Gastrocnemius medialis (tissue), 4 donors: Measurements from ENCODE around the gene RNF214. TPM values are rescaled to one million over a fixed set of nuclear protein-coding genes. Genes with fewer than 3 reads are reported as not detected.

Experiments used
- ATAC-seq, 2 donors: fragments of 150-250 bp; one replicate each; pipeline ENCODE4 v1.9.1; 2016
- DNase-seq, 2 donors: peaks; one replicate each; pipeline ENCODE4 v3.0.0-alpha.2; 2019
- H3K27ac ChIP-seq, 4 donors: fragments of 200-600 bp; sonication (generic); 1 replicate in 1 of 4; 2 replicates in 3 of 4; pipeline ENCODE4 v1.5.1; 2016 to 2018; ENCODE audit warnings: mild to moderate bottlenecking in 2 of 4, moderate library complexity in 1 of 4
- H3K27me3 ChIP-seq, 3 donors: fragments of 200-600 bp; sonication (generic) in 2 of 3; 1 replicate in 1 of 3; 2 replicates in 2 of 3; pipeline versions ENCODE4 v1.5.1 to v1.6.0; 2016 to 2019; ENCODE audit warnings: mild to moderate bottlenecking in 1 of 3, moderate library complexity in 1 of 3
- H3K36me3 ChIP-seq, 2 donors: fragments of 200-600 bp; sonication (generic) in 1 of 2; one replicate each; pipeline ENCODE4 v1.5.1; 2017 to 2018
- H3K4me1 ChIP-seq, 2 donors: fragments of 200-600 bp; sonication (generic) in 1 of 2; one replicate each; pipeline ENCODE4 v1.5.1; 2016 to 2017; ENCODE audit warnings: mild to moderate bottlenecking in 2 of 2
- H3K4me3 ChIP-seq, 4 donors: fragments of 200-600 bp; sonication (generic) in 3 of 4; 1 replicate in 1 of 4; 2 replicates in 3 of 4; pipeline ENCODE4 v1.5.1; 2016 to 2019; ENCODE audit warnings: mild to moderate bottlenecking in 2 of 4
- H3K9me3 ChIP-seq, 3 donors: fragments of 200-600 bp; sonication (generic) in 2 of 3; 1 replicate in 1 of 3; 2 replicates in 2 of 3; pipeline ENCODE4 v1.5.1; 2016 to 2019
- CTCF ChIP-seq, 5 experiments: fragments of 450-650 bp in 3 of 5; fragments of 200-600 bp in 2 of 5; sonication (generic) in 2 of 5; IDR thresholded peaks in 4 of 5; conservative IDR thresholded peaks in 1 of 5; 1 replicate in 4 of 5; 2 replicates in 1 of 5; pipeline ENCODE4 v1.5.1; 2016 to 2019; ENCODE audit warnings: antibody characterized with exemption in 5 of 5, mild to moderate bottlenecking in 3 of 5, moderate library complexity in 3 of 5
- POLR2A ChIP-seq, 2 donors: fragments of 450-650 bp; IDR thresholded peaks; one replicate each; pipeline ENCODE4 v1.6.1; 2017; ENCODE audit warnings: antibody characterized with exemption in 2 of 2, mild to moderate bottlenecking in 2 of 2, moderate library complexity in 2 of 2
- in situ Hi-C, 4 donors: fragments of 200-750 bp; cut with MboI; loops; one replicate each; pipeline versions ENCODE4 v1.15.0 to v1.8.0; 2017; ENCODE audit warnings: low sequenced_read_pairs in 4 of 4
- intact Hi-C: fragments of 100-400 bp; cut with DNase I; formaldehyde crosslinking; loops from one replicate; pipeline ENCODE4 v1.15.1; 2023; ENCODE audit warnings: low total_unique reads
- total RNA-seq, 4 donors: library from RNA; depleted of rRNA; stranded (reverse); fragments of >200 nt; gene quantifications; one replicate each; pipeline versions ENCODE4 v1.1.0 to v1.2.3, GENCODE V29; 2016

The RNF214 gene
- total RNA-seq, 4 donors from 2014 or later = 17.1 to 22.7 (median 19.9) TPM

DNA sequence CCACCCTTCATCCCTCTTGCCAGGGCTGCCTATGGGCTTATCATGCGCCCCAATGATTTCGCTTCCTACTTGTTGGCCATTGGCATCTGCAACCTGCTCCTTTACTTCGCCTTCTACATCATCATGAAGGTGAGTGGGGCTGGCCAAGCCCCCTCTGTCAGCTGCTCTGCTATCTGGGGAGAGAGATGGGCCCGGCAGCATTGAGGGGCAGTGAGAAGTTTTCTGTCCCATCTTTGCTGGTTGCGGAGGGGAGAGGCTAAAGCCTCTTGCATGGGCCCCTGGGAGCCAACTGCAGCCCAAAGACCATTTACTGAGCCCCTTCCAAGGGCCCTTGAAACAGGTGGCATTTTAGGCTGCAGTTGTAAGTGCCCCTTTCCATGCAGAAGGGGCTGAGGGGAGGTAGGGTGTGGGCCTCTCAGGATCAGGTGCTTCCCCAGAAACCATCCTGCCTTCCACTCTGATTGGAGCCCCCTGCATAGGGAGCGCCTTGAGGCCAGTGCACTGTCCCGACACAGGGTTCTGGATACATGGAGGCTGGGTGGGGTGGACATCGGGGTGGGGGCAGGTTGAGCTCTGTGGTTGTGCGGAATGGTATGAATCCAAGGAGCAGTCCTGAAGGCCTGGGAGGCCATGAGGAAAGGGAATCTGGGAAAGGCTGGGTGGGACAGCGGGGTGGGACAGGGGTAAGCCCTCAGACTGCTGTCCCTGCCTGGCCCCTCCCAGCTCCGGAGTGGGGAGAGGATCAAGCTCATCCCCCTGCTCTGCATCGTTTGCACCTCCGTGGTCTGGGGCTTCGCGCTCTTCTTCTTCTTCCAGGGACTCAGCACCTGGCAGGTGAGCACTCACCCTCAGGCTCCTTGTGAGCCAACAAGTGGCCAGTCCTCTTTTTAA lies 39.1 kb upstream of the RNF214 start:
- Histone ChIP-seq H3K27ac (peak overlapping the region in 2 of 4 donors; percentile 52 to 54), H3K4me3 (no peak overlapping the region), H3K9me3 (no peaks in the 10 kb centered on the region), H3K27me3 (no peaks in the 10 kb centered on the region), H3K36me3 (peaks cover 0 to 61% of the 10 kb centered on the region in 2 donors), H3K4me1 (peaks cover 7 to 9% of the 10 kb centered on the region in 2 donors)
- TF ChIP-seq POLR2A (IDR thresholded peaks at IDR 0.05) (no peak), CTCF (IDR thresholded peaks at IDR 0.05 in 4 of 5, conservative IDR thresholded peaks at IDR 0.05 in 1 of 5) (no peak)
- intact Hi-C loops (no loop called here), in situ Hi-C loops (no loop called here)
- ATAC-seq (no peak), DNase-seq (no peak)

DNA sequence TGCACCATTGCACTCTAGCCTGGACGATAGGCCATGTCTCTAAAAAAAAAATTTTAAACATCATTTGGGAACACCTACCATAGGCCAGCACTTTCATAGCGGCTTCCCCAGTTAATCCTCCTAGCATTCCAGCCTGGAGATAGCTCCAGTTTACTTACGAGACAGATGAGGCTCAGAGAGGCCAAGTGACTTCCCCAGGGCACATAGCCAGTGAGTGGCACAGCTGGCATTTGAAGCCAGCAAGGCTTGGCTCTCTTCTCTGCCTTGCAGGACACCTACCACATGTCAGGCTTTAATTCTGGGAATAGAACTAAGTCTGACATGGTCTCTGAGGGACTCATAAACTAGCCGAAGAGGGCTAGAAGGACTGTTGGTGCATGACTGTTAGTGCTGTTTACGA lies 38.2 kb upstream of the RNF214 start:
- TF ChIP-seq CTCF (IDR thresholded peaks at IDR 0.05 in 4 of 5, conservative IDR thresholded peaks at IDR 0.05 in 1 of 5) = no peak
- TF ChIP-seq POLR2A (IDR thresholded peaks at IDR 0.05) = no peak
- H3K27me3 ChIP-seq = no peaks in the 10 kb centered on the region
- H3K9me3 ChIP-seq = no peaks in the 10 kb centered on the region
- DNase-seq (no peak), ATAC-seq (peak; percentile 23 to 47)
- peaks cover 0 to 52% of the 10 kb centered on the region in 2 donors for H3K36me3 ChIP-seq
- peak overlapping the region in 2 of 4 donors; percentile 52 to 54 for H3K27ac ChIP-seq
- in situ Hi-C loops = no loop called here
- peaks cover 7 to 9% of the 10 kb centered on the region in 2 donors for H3K4me1 ChIP-seq
- intact Hi-C loops = no loop called here
- no peak overlapping the region for H3K4me3 ChIP-seq

GRCh38 chr11:117195258-117195657 lies 37.2 kb upstream of the RNF214 start:
- Histone ChIP-seq H3K27me3 (no peaks in the 10 kb centered on the region), H3K9me3 (no peaks in the 10 kb centered on the region), H3K4me3 (no peak overlapping the region), H3K36me3 (peaks cover 0 to 44% of the 10 kb centered on the region in 2 donors), H3K4me1 (peaks cover 7 to 13% of the 10 kb centered on the region in 2 donors), H3K27ac (no peak overlapping the region)
- no peak for ATAC-seq
- TF ChIP-seq CTCF (IDR thresholded peaks at IDR 0.05 in 4 of 5, conservative IDR thresholded peaks at IDR 0.05 in 1 of 5) (no peak), POLR2A (IDR thresholded peaks at IDR 0.05) (no peak)
- DNase-seq = no peak
- intact Hi-C loops = no loop called here
- in situ Hi-C loops = no loop called here

- in situ Hi-C loops = no loop called here
- DNase-seq (no peak), ATAC-seq (no peak)
- Histone ChIP-seq H3K36me3 (peaks cover 0 to 38% of the 10 kb centered on the region in 2 donors), H3K4me1 (peaks cover 7 to 13% of the 10 kb centered on the region in 2 donors), H3K9me3 (no peaks in the 10 kb centered on the region), H3K27ac (no peak overlapping the region), H3K4me3 (no peak overlapping the region), H3K27me3 (no peaks in the 10 kb centered on the region)
- intact Hi-C loops = no loop called here
- TF ChIP-seq CTCF (IDR thresholded peaks at IDR 0.05 in 4 of 5, conservative IDR thresholded peaks at IDR 0.05 in 1 of 5) = no peak
- TF ChIP-seq POLR2A (IDR thresholded peaks at IDR 0.05) = no peak
These were observed 36.7 kb upstream of the RNF214 start for GRCh38 chr11:117195761-117196160.
